MG63 (cell line): ENCODE results near the gene KYAT1. TPM values are rescaled to one million over a fixed set of nuclear protein-coding genes. Genes with fewer than 3 reads are reported as not detected.

ENCODE experiments used
- DNase-seq: peaks from one replicate; pipeline ENCODE4 v3.0.0-alpha.2; 2020
- H3K27me3 ChIP-seq: fragments of 250-450 bp; sonication (Bioruptor Pico); 2 replicates; pipeline ENCODE4 v1.5.1; 2020; ENCODE audit warnings: mild to moderate bottlenecking, moderate library complexity
- H3K36me3 ChIP-seq: fragments of 250-450 bp; sonication (Bioruptor Pico); 2 replicates; pipeline ENCODE4 v1.5.1; 2020; ENCODE audit warnings: mild to moderate bottlenecking, moderate library complexity
- H3K4me3 ChIP-seq: fragments of 250-450 bp; sonication (Bioruptor Pico); 2 replicates; pipeline ENCODE4 v1.5.1; 2020; ENCODE audit warnings: mild to moderate bottlenecking, moderate library complexity
- H3K9me3 ChIP-seq: fragments of 250-450 bp; sonication (Bioruptor Pico); 2 replicates; pipeline ENCODE4 v1.5.1; 2020; ENCODE audit warnings: mild to moderate bottlenecking, moderate library complexity
- total RNA-seq: library from RNA; depleted of rRNA; stranded (reverse); fragments of >200 nt; shearing (Covaris generic); gene quantifications from 2 replicates; pipeline ENCODE4 v1.2.3, GENCODE V29; 2014; ENCODE audit warnings: low replicate concordance; rRNA removed

KYAT1 gene
- total RNA-seq, 1 experiment from 2014 or later = 9.6 TPM

- no peaks in the 10 kb centered on the region for H3K27me3 ChIP-seq
- H3K36me3 ChIP-seq = peaks cover 5% of the 10 kb centered on the region
- H3K9me3 ChIP-seq = peaks cover 3% of the 10 kb centered on the region; the same call in 1 of the 2 replicates
- DNase-seq = peak; percentile 89
- peak within 1 kb of the TSS; percentile 85 for H3K4me3 ChIP-seq
Measured at GRCh38 chr9:128786681-128787601, 94.8 kb downstream of the KYAT1 start, which contains the start of gene TBC1D13. Gene TBC1D13 (plus strand): TSS chr9:128787253. CDS start chr9:128787354, 101 bp downstream.

GRCh38 chr9:128785427-128785826, 96.3 kb downstream of the KYAT1 start:
- no peaks in the 10 kb centered on the region; the same call in none of the 2 replicates for H3K36me3 ChIP-seq
- DNase-seq = no peak

More at GRCh38 chr9:128785427-128785826, 96.3 kb downstream of the KYAT1 start:
- Histone ChIP-seq H3K9me3 (peaks cover 9% of the 10 kb centered on the region; the same call in 1 of the 2 replicates), H3K4me3 (no peak overlapping the region), H3K27me3 (no peaks in the 10 kb centered on the region)

Other genes starting within 250 kb of the KYAT1 start
- 117 and 122 TPM in 2 replicates for gene DYNC2I2, start 225.1 kb downstream of the KYAT1 start, total RNA-seq
- gene SET, start 192.7 kb downstream of the KYAT1 start, total RNA-seq = 782 and 1,015 TPM in 2 replicates
- gene PKN3, start 179.4 kb downstream of the KYAT1 start, total RNA-seq = 10.2 and 10.5 TPM in 2 replicates
- 22.7 and 26.6 TPM in 2 replicates for gene ZDHHC12, start 157.8 kb downstream of the KYAT1 start, total RNA-seq
- 10.2 and 28.2 TPM in 2 replicates for gene ZER1, start 110.0 kb downstream of the KYAT1 start, total RNA-seq
- gene TBC1D13, start 94.7 kb downstream of the KYAT1 start, total RNA-seq = 1.8 and 2.0 TPM in 2 replicates
- gene ENDOG, start 63.5 kb downstream of the KYAT1 start, total RNA-seq = 11.9 and 19.7 TPM in 2 replicates
- gene SPOUT1, start 52.2 kb downstream of the KYAT1 start, total RNA-seq = 9.8 and 36.3 TPM in 2 replicates
- 13.8 and 19.1 TPM in 2 replicates for gene LRRC8A, start 183 bp upstream of the KYAT1 start, total RNA-seq
- gene PHYHD1, start 39.0 kb upstream of the KYAT1 start, total RNA-seq = not detected in 2 replicates
- gene DOLK, start 65.7 kb upstream of the KYAT1 start, total RNA-seq = 16.9 and 29.7 TPM in 2 replicates
- 14.5 and 22.4 TPM in 2 replicates for gene NUP188, start 65.7 kb upstream of the KYAT1 start, total RNA-seq
- 36.7 and 42.7 TPM in 2 replicates for gene SH3GLB2, start 146.4 kb upstream of the KYAT1 start, total RNA-seq
- 16.5 and 19.3 TPM in 2 replicates for gene MIGA2, start 154.7 kb upstream of the KYAT1 start, total RNA-seq
- 18.4 and 24.9 TPM in 2 replicates for gene DOLPP1, start 199.2 kb upstream of the KYAT1 start, total RNA-seq
- 16.3 and 17.5 TPM in 2 replicates for gene CRAT, start 228.8 kb upstream of the KYAT1 start, total RNA-seq
- 76.3 and 127 TPM in 2 replicates for gene PTPA, start 229.5 kb upstream of the KYAT1 start, total RNA-seq